Measurements from ENCODE around the gene ZNF839.

The ZNF839 gene

GRCh38 chr14:102390064-102390855 lies 70.7 kb downstream of the ZNF839 start:
- DNase-seq, result no peak
